Brain microvascular endothelial cell (primary cell): ENCODE measurements around the gene LDAF1.
"Not testable (repeated sequence)": the region's sequence is repeated elsewhere in the genome, so short reads cannot be mapped to it uniquely, and the experiment has no call there.

ENCODE experiments used
- DNase-seq: peaks from one replicate; pipeline ENCODE4 v3.0.0-alpha.2; 2020
- H3K27ac ChIP-seq: fragments of 250-450 bp; sonication (Bioruptor Pico); 2 replicates; pipeline ENCODE4 v1.5.1; 2020; ENCODE audit warnings: mild to moderate bottlenecking, moderate library complexity
- H3K27me3 ChIP-seq: fragments of 250-450 bp; sonication (Bioruptor Pico); replicated peaks from 2 replicates; pipeline ENCODE4 v1.5.1; 2020; ENCODE audit warnings: mild to moderate bottlenecking
- H3K36me3 ChIP-seq: fragments of 250-450 bp; sonication (Bioruptor Pico); replicated peaks from 2 replicates; pipeline ENCODE4 v1.5.1; 2020; ENCODE audit warnings: mild to moderate bottlenecking
- H3K4me3 ChIP-seq: 2 replicates; pipeline ENCODE4 v1.5.1; 2011; ENCODE audit warnings: low read depth, mild to moderate bottlenecking, control low read depth, low read length, moderate library complexity
- CTCF ChIP-seq: IDR thresholded peaks from 2 replicates; pipeline ENCODE4 v1.5.1; 2011; ENCODE audit warnings: low read depth, mild to moderate bottlenecking, moderate library complexity, low read length, control low read depth, inconsistent platforms; ENCODE audit errors: missing control alignments
- in situ Hi-C: cut with HindIII; loops from 2 replicates; pipeline ENCODE4 v1.10.0; 2017; ENCODE audit warnings: low sequenced_read_pairs, low pct_ligation_motif_present

Gene LDAF1

GRCh38 chr16:21167360-21167759 lies 8.9 kb downstream of the LDAF1 start:
- Histone ChIP-seq H3K27ac (peak overlapping the region; percentile 50), H3K27me3 (no peaks in the 10 kb centered on the region), H3K36me3 (peaks cover 13% of the 10 kb centered on the region), H3K4me3 (no peak overlapping the region)
- TF ChIP-seq CTCF, result no peak
- in situ Hi-C loops, result no loop called here
- peak; percentile 94 for DNase-seq

GRCh38 chr16:21167929-21168602 lies 9.6 kb downstream of the LDAF1 start:
- Histone ChIP-seq H3K4me3 (no peak overlapping the region), H3K27ac (peak overlapping the region; percentile 50), H3K27me3 (no peaks in the 10 kb centered on the region), H3K36me3 (peaks cover 16% of the 10 kb centered on the region)
- DNase-seq, result no peak
- in situ Hi-C loops, result no loop called here
- TF ChIP-seq CTCF, result no peak

GRCh38 chr16:21169249-21169981 lies 10.9 kb downstream of the LDAF1 start:
- Histone ChIP-seq H3K36me3 (peaks cover 20% of the 10 kb centered on the region), H3K27ac (peak overlapping the region; percentile 2), H3K4me3 (no peak overlapping the region), H3K27me3 (no peaks in the 10 kb centered on the region)
- DNase-seq, result peak; percentile 74
- in situ Hi-C loops, result no loop called here
- no peak for TF ChIP-seq CTCF

GRCh38 chr16:21170116-21170515 lies 11.6 kb downstream of the LDAF1 start:
- DNase-seq, H3K27me3 ChIP-seq, in situ Hi-C loops, H3K27ac ChIP-seq, H3K4me3 ChIP-seq: not testable (repeated sequence)
- H3K36me3 ChIP-seq, result peaks cover 23% of the 10 kb centered on the region

- no peaks in the 10 kb centered on the region for H3K27me3 ChIP-seq
- no peak for DNase-seq
- H3K36me3 ChIP-seq, result peaks cover 23% of the 10 kb centered on the region
- H3K4me3 ChIP-seq, result no peak overlapping the region
- H3K27ac ChIP-seq, result no peak overlapping the region
- in situ Hi-C loops, result no loop called here
- no peak for TF ChIP-seq CTCF
Observed at GRCh38 chr16:21172650-21173049, 14.2 kb downstream of the LDAF1 start.

GRCh38 chr16:21175397-21175796 lies 16.9 kb downstream of the LDAF1 start:
- H3K36me3 ChIP-seq, result peaks cover 27% of the 10 kb centered on the region

More at GRCh38 chr16:21175397-21175796, 16.9 kb downstream of the LDAF1 start:
- DNase-seq, result no peak
- in situ Hi-C loops, result loop anchor here (25.0 kb wide), 1 partner anchor 112 kb away; the partner anchor contains the start of gene CRYM
- TF ChIP-seq CTCF, result no peak
- no peaks in the 10 kb centered on the region for H3K27me3 ChIP-seq
- no peak overlapping the region for H3K4me3 ChIP-seq
- no peak overlapping the region for H3K27ac ChIP-seq
